ENCODE measurements around the gene TRPM4. TPM values are rescaled to one million over a fixed set of nuclear protein-coding genes. Genes with fewer than 3 reads are reported as not detected.

The TRPM4 gene
- total RNA-seq, 3 donors from 2014 or later, result 13.1 to 34.0 (median 24.3) TPM

GRCh38 chr19:49148044-49148682 lies 9.4 kb upstream of the TRPM4 start:
- H3K27me3 ChIP-seq, result no peaks in the 10 kb centered on the region
- intact Hi-C loops (cut with DNase I; ENCODE audit: low total_unique reads), result no loop called here
- no peaks in the 10 kb centered on the region for H3K36me3 ChIP-seq
- H3K4me1 ChIP-seq, result peaks cover 7 to 16% of the 10 kb centered on the region in 2 donors
- H3K9me3 ChIP-seq, result no peaks in the 10 kb centered on the region
- H3K27ac ChIP-seq, result peak overlapping the region; percentile 60 to 91
- peak overlapping the region; percentile 68 to 81 (median 69) for H3K4me3 ChIP-seq
- no peak for DNase-seq (ENCODE audit: low spot score in 2 of 2)
- TF ChIP-seq POLR2AphosphoS5 (IDR thresholded peaks at IDR 0.05), result no peak

GRCh38 chr19:49148784-49149651 lies 8.6 kb upstream of the TRPM4 start:
- peak overlapping the region; percentile 68 to 81 (median 69) for H3K4me3 ChIP-seq
- no peaks in the 10 kb centered on the region for H3K9me3 ChIP-seq
- DNase-seq (ENCODE audit: low spot score in 2 of 2), result peak; percentile 98 to 99
- intact Hi-C loops (cut with DNase I; ENCODE audit: low total_unique reads), result no loop called here
- peaks cover 7 to 16% of the 10 kb centered on the region in 2 donors for H3K4me1 ChIP-seq
- H3K27ac ChIP-seq, result peak overlapping the region; percentile 60 to 91
- H3K27me3 ChIP-seq, result no peaks in the 10 kb centered on the region
- no peaks in the 10 kb centered on the region for H3K36me3 ChIP-seq
- TF ChIP-seq POLR2AphosphoS5 (IDR thresholded peaks at IDR 0.05), result peak in 1 of 3 donors; percentile 12
- TF ChIP-seq POLR2A (IDR thresholded peaks at IDR 0.05), result no peak

- Histone ChIP-seq H3K4me1 (peaks cover 7 to 16% of the 10 kb centered on the region in 2 donors), H3K27ac (peak overlapping the region; percentile 60 to 91), H3K4me3 (peak overlapping the region; percentile 68 to 81 (median 69)), H3K9me3 (no peaks in the 10 kb centered on the region), H3K27me3 (no peaks in the 10 kb centered on the region), H3K36me3 (no peaks in the 10 kb centered on the region)
- DNase-seq (ENCODE audit: low spot score in 2 of 2), result peak; percentile 50 to 68
- TF ChIP-seq POLR2AphosphoS5 (IDR thresholded peaks at IDR 0.05) (peak; percentile 31 to 64 (median 54)), CTCF (IDR thresholded peaks at IDR 0.05) (peak in 1 of 3 donors; percentile 15), POLR2A (IDR thresholded peaks at IDR 0.05) (no peak)
- intact Hi-C loops (cut with DNase I; ENCODE audit: low total_unique reads), result no loop called here
These were observed 7.9 kb upstream of the TRPM4 start for GRCh38 chr19:49149652-49150105.

- peak overlapping the region; percentile 68 to 81 (median 69) for H3K4me3 ChIP-seq
- TF ChIP-seq POLR2AphosphoS5 (IDR thresholded peaks at IDR 0.05), result peak in 1 of 3 donors; percentile 10
- TF ChIP-seq POLR2A (IDR thresholded peaks at IDR 0.05), result no peak
- no peaks in the 10 kb centered on the region for H3K27me3 ChIP-seq
- H3K9me3 ChIP-seq, result no peaks in the 10 kb centered on the region
- intact Hi-C loops (cut with DNase I; ENCODE audit: low total_unique reads), result no loop called here
- H3K36me3 ChIP-seq, result no peaks in the 10 kb centered on the region
- DNase-seq (ENCODE audit: low spot score in 2 of 2), result peak; percentile 76 to 88
- H3K27ac ChIP-seq, result peak overlapping the region; percentile 60 to 91
- H3K4me1 ChIP-seq, result peaks cover 7 to 16% of the 10 kb centered on the region in 2 donors
These were observed 7.3 kb upstream of the TRPM4 start for GRCh38 chr19:49150106-49150943.

- no peaks in the 10 kb centered on the region for H3K36me3 ChIP-seq
- H3K9me3 ChIP-seq, result no peaks in the 10 kb centered on the region
- H3K4me1 ChIP-seq, result peaks cover 7 to 11% of the 10 kb centered on the region in 2 donors
- intact Hi-C loops (cut with DNase I; ENCODE audit: low total_unique reads), result no loop called here
- peak overlapping the region; percentile 68 to 81 (median 69) for H3K4me3 ChIP-seq
- H3K27me3 ChIP-seq, result no peaks in the 10 kb centered on the region
- no peak for DNase-seq (ENCODE audit: low spot score in 2 of 2)
- TF ChIP-seq CTCF (IDR thresholded peaks at IDR 0.05), result no peak
- H3K27ac ChIP-seq, result peak overlapping the region; percentile 60 to 91
These were observed 6.7 kb upstream of the TRPM4 start for GRCh38 chr19:49150944-49151243.
